Measurements from ENCODE around the gene FAM120AOS. TPM values are rescaled to one million over a fixed set of nuclear protein-coding genes. Genes with fewer than 3 reads are reported as not detected.

Gene FAM120AOS
- total RNA-seq, 4 donors from 2014 or later = 53.2 to 76.3 (median 63.5) TPM

DNA sequence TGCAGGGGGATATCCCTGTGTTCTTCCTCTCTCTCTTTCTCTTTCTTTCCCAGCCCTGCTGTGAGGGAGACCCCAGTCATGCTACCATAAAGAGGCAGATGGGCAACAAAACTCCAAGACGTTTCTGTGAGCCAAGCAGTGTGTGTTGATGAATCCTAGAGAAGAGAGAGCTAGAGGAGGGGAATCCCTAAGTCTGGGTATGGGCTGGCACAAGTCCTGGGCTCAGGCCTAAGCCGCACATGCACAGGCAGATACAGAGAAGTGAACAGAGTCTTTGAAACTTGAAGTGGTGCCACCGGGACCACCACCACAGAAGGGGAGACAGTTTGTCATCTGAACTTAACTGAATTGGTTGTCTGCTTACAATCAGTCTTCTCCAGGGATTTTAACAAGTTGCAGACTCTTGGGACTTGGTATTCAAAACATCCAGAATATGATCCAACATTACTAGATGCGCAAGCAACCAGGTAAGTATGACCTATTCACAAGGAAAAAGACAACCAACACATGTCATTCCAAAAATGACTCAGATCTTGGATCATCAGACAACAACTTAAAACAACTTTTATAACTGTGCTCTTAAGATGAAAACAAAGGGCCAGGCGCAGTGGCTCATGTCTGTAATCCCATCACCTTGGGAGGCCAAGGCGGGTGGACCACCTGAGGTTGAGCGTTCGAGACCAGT is 12.3 kb downstream of the FAM120AOS start:
- TF ChIP-seq, protein P1, sequence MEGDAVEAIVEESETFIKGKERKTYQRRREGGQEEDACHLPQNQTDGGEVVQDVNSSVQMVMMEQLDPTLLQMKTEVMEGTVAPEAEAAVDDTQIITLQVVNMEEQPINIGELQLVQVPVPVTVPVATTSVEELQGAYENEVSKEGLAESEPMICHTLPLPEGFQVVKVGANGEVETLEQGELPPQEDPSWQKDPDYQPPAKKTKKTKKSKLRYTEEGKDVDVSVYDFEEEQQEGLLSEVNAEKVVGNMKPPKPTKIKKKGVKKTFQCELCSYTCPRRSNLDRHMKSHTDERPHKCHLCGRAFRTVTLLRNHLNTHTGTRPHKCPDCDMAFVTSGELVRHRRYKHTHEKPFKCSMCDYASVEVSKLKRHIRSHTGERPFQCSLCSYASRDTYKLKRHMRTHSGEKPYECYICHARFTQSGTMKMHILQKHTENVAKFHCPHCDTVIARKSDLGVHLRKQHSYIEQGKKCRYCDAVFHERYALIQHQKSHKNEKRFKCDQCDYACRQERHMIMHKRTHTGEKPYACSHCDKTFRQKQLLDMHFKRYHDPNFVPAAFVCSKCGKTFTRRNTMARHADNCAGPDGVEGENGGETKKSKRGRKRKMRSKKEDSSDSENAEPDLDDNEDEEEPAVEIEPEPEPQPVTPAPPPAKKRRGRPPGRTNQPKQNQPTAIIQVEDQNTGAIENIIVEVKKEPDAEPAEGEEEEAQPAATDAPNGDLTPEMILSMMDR (IDR thresholded peaks at IDR 0.05; ENCODE audit: low read depth) = no peak

DNA sequence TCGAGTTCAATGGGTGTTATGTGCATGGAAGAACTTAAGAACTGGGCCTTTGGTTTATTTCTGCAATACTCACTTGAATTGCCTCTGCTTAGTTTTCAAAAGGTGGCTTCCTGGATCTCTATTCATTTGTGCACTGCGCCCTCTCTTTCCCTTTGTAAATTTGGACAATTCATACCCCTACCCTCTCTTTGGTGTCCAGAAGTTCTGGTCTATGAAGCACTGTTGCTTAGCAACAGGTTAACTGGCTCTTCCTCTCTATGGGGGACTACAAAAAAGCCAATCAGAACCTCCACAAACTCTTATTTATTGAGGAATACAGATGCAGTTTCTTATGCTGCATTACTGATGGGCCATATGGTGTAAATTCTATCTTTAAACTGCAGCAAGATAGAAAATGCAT is 15.4 kb downstream of the FAM120AOS start:
- TF ChIP-seq, protein P1 (IDR thresholded peaks at IDR 0.05; ENCODE audit: low read depth) = no peak

DNA sequence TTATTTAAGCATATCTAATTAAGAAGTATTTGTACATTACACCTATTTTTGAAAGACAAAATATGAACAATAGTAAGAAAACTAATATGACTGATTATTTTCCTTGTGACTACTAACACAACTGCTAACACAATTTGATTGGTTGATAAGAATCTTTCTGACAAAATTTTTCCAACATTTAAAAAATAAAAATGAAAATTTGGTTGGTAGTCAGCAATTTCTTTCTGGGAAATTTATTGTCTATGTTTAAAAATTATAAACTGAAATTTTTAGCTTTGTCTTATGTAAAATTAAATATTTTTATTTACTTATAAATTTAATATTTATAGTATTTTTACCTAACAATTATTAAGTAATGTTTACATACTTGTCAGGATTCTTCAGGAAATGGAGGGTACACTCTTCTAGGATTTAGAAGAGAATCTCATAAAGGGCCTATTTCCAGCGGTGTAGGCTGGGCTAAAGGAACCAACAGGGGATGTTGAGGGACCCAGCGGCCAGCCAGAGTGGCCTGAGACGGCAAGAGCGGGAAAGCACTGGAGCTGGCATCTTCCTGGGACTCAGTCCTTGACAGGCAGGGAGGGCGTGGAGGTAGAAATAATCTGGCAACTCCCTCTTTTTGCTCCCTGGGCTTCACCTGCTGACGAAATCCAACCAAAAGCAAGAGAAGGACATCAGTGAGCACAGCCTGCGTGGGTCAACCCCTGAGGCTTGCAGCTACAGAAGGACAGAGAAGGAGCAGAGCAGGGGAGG is 16.6 kb downstream of the FAM120AOS start:
- TF ChIP-seq, protein P1 (IDR thresholded peaks at IDR 0.05; ENCODE audit: low read depth) = no peak

GRCh38 chr9:93436218-93436617 is 17.2 kb downstream of the FAM120AOS start:
- TF ChIP-seq, protein P1 (IDR thresholded peaks at IDR 0.05; ENCODE audit: low read depth) = no peak

DNA sequence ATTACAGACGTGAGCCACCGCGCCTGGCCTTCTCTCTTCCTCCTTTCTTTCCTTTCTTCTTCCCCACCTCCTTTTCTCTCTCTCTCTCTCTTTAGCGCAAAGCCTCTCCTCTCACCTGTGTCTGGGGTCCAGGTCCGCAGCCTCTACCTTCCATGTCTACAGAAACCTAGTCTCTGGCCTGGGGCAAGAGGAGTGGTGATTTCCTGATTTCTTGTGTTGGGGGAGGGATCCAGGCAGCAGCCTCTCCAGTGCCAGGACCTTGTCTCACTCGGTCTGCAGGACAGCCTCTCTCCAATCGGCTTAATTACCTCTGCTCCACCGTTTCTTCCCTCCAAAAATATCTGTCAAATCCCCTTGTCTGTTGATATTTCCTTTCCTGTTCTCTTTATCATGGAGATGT is 18.0 kb downstream of the FAM120AOS start:
- TF ChIP-seq, protein P1 (IDR thresholded peaks at IDR 0.05; ENCODE audit: low read depth) = no peak

GRCh38 chr9:93434056-93434455 is 19.3 kb downstream of the FAM120AOS start:
- TF ChIP-seq, protein P1 (IDR thresholded peaks at IDR 0.05; ENCODE audit: low read depth) = no peak

DNA sequence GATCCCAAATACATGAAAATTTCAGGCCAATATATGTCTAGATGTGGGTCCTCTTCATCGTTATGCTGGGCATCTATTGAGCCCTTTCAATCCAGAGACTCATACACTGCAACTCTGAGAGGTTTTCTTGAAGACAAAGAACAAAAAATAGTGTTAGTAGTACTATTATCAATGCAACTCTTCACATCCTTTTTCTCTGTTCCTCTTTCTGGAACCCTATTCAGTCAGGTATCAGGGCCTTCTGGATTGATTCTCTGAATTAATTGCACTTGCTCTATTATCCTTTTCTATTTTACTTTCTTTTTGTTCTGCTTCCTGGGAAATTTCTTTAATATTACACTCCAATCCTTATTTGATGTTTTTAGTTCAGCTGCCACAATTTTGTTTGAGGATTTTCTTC is 20.4 kb downstream of the FAM120AOS start:
- TF ChIP-seq, protein P1 (IDR thresholded peaks at IDR 0.05; ENCODE audit: low read depth) = no peak

Measured in subcutaneous adipose tissue (tissue), 4 donors.